Measurements from ENCODE around the gene WDR93.

Gene WDR93

GRCh38 chr15:89652131-89652530 is 38.5 kb upstream of the WDR93 start:
- peaks cover 4 to 11% of the 10 kb centered on the region in 2 donors for H3K27me3 ChIP-seq (ENCODE audit: control insufficient read depth in 2 of 2, insufficient read depth in 2 of 2, low read length in 2 of 2)
- H3K9me3 ChIP-seq (ENCODE audit: control insufficient read depth in 2 of 2, low read length in 2 of 2): no peaks in the 10 kb centered on the region
- peaks cover 5 to 10% of the 10 kb centered on the region in 2 donors for H3K4me1 ChIP-seq (ENCODE audit: control insufficient read depth in 2 of 2, insufficient read depth in 2 of 2, low read length in 2 of 2)
- no peak overlapping the region for H3K4me3 ChIP-seq (ENCODE audit: low read length in 2 of 2)
- H3K36me3 ChIP-seq (ENCODE audit: control insufficient read depth in 2 of 2, insufficient read depth in 2 of 2, low read length in 2 of 2): no peaks in the 10 kb centered on the region
- no peak overlapping the region for H3K9ac ChIP-seq (ENCODE audit: low read depth in 1 of 2, low read length in 2 of 2)
- no peak overlapping the region for H3K27ac ChIP-seq (ENCODE audit: low read depth in 2 of 2, low read length in 2 of 2)

GRCh38 chr15:89652666-89653065 is 37.9 kb upstream of the WDR93 start:
- no peaks in the 10 kb centered on the region for H3K9me3 ChIP-seq (ENCODE audit: control insufficient read depth in 2 of 2, low read length in 2 of 2)
- no peak overlapping the region for H3K4me3 ChIP-seq (ENCODE audit: low read length in 2 of 2)
- peaks cover 2 to 7% of the 10 kb centered on the region in 2 donors for H3K4me1 ChIP-seq (ENCODE audit: control insufficient read depth in 2 of 2, insufficient read depth in 2 of 2, low read length in 2 of 2)
- H3K36me3 ChIP-seq (ENCODE audit: control insufficient read depth in 2 of 2, insufficient read depth in 2 of 2, low read length in 2 of 2): no peaks in the 10 kb centered on the region
- H3K9ac ChIP-seq (ENCODE audit: low read depth in 1 of 2, low read length in 2 of 2): no peak overlapping the region
- H3K27me3 ChIP-seq (ENCODE audit: control insufficient read depth in 2 of 2, insufficient read depth in 2 of 2, low read length in 2 of 2): peaks cover 4 to 11% of the 10 kb centered on the region in 2 donors
- H3K27ac ChIP-seq (ENCODE audit: low read depth in 2 of 2, low read length in 2 of 2): no peak overlapping the region

- Histone ChIP-seq H3K9me3 (ENCODE audit: control insufficient read depth in 2 of 2, low read length in 2 of 2) (no peaks in the 10 kb centered on the region), H3K27me3 (ENCODE audit: control insufficient read depth in 2 of 2, insufficient read depth in 2 of 2, low read length in 2 of 2) (peaks cover 4 to 11% of the 10 kb centered on the region in 2 donors), H3K36me3 (ENCODE audit: control insufficient read depth in 2 of 2, insufficient read depth in 2 of 2, low read length in 2 of 2) (no peaks in the 10 kb centered on the region), H3K9ac (ENCODE audit: low read depth in 1 of 2, low read length in 2 of 2) (no peak overlapping the region), H3K4me3 (ENCODE audit: low read length in 2 of 2) (no peak overlapping the region), H3K27ac (ENCODE audit: low read depth in 2 of 2, low read length in 2 of 2) (no peak overlapping the region), H3K4me1 (ENCODE audit: control insufficient read depth in 2 of 2, insufficient read depth in 2 of 2, low read length in 2 of 2) (peaks cover 2 to 7% of the 10 kb centered on the region in 2 donors)
These were observed 37.0 kb upstream of the WDR93 start for GRCh38 chr15:89653578-89653977.

GRCh38 chr15:89654301-89654761 is 36.3 kb upstream of the WDR93 start:
- no peaks in the 10 kb centered on the region for H3K9me3 ChIP-seq (ENCODE audit: control insufficient read depth in 2 of 2, low read length in 2 of 2)
- H3K4me3 ChIP-seq (ENCODE audit: low read length in 2 of 2): peak overlapping the region; percentile 49 to 68
- H3K27me3 ChIP-seq (ENCODE audit: control insufficient read depth in 2 of 2, insufficient read depth in 2 of 2, low read length in 2 of 2): peaks cover 4 to 11% of the 10 kb centered on the region in 2 donors
- H3K36me3 ChIP-seq (ENCODE audit: control insufficient read depth in 2 of 2, insufficient read depth in 2 of 2, low read length in 2 of 2): no peaks in the 10 kb centered on the region
- no peak overlapping the region for H3K27ac ChIP-seq (ENCODE audit: low read depth in 2 of 2, low read length in 2 of 2)
- peaks cover 2 to 7% of the 10 kb centered on the region in 2 donors for H3K4me1 ChIP-seq (ENCODE audit: control insufficient read depth in 2 of 2, insufficient read depth in 2 of 2, low read length in 2 of 2)
- H3K9ac ChIP-seq (ENCODE audit: low read depth in 1 of 2, low read length in 2 of 2): peak overlapping the region; percentile 19 to 56

- Histone ChIP-seq H3K27ac (ENCODE audit: low read depth in 2 of 2, low read length in 2 of 2) (no peak within 1 kb of the TSS), H3K4me3 (ENCODE audit: low read length in 2 of 2) (peak within 1 kb of the TSS; percentile 49 to 68), H3K9ac (ENCODE audit: low read depth in 1 of 2, low read length in 2 of 2) (peak within 1 kb of the TSS; percentile 19 to 56), H3K9me3 (ENCODE audit: control insufficient read depth in 2 of 2, low read length in 2 of 2) (no peaks in the 10 kb centered on the region), H3K4me1 (ENCODE audit: control insufficient read depth in 2 of 2, insufficient read depth in 2 of 2, low read length in 2 of 2) (peaks cover 2 to 7% of the 10 kb centered on the region in 2 donors), H3K27me3 (ENCODE audit: control insufficient read depth in 2 of 2, insufficient read depth in 2 of 2, low read length in 2 of 2) (peaks cover 4 to 11% of the 10 kb centered on the region in 2 donors), H3K36me3 (ENCODE audit: control insufficient read depth in 2 of 2, insufficient read depth in 2 of 2, low read length in 2 of 2) (no peaks in the 10 kb centered on the region)
These were observed 35.5 kb upstream of the WDR93 start, which contains the start of gene KIF7 for GRCh38 chr15:89654847-89655805. KIF7 (minus strand) TSS chr15:89655467; CDS start chr15:89652930, 2,537 bp downstream.

- Histone ChIP-seq H3K9ac (ENCODE audit: low read depth in 1 of 2, low read length in 2 of 2) (no peak overlapping the region), H3K4me1 (ENCODE audit: control insufficient read depth in 2 of 2, insufficient read depth in 2 of 2, low read length in 2 of 2) (peaks cover 2 to 7% of the 10 kb centered on the region in 2 donors), H3K4me3 (ENCODE audit: low read length in 2 of 2) (no peak overlapping the region), H3K36me3 (ENCODE audit: control insufficient read depth in 2 of 2, insufficient read depth in 2 of 2, low read length in 2 of 2) (no peaks in the 10 kb centered on the region), H3K27me3 (ENCODE audit: control insufficient read depth in 2 of 2, insufficient read depth in 2 of 2, low read length in 2 of 2) (peaks cover 4 to 11% of the 10 kb centered on the region in 2 donors), H3K27ac (ENCODE audit: low read depth in 2 of 2, low read length in 2 of 2) (no peak overlapping the region), H3K9me3 (ENCODE audit: control insufficient read depth in 2 of 2, low read length in 2 of 2) (no peaks in the 10 kb centered on the region)
These were observed 34.3 kb upstream of the WDR93 start for GRCh38 chr15:89656116-89656815.

- no peak overlapping the region for H3K4me3 ChIP-seq (ENCODE audit: low read length in 2 of 2)
- no peak overlapping the region for H3K9ac ChIP-seq (ENCODE audit: low read depth in 1 of 2, low read length in 2 of 2)
- H3K9me3 ChIP-seq (ENCODE audit: control insufficient read depth in 2 of 2, low read length in 2 of 2): no peaks in the 10 kb centered on the region
- H3K27ac ChIP-seq (ENCODE audit: low read depth in 2 of 2, low read length in 2 of 2): no peak overlapping the region
- H3K36me3 ChIP-seq (ENCODE audit: control insufficient read depth in 2 of 2, insufficient read depth in 2 of 2, low read length in 2 of 2): no peaks in the 10 kb centered on the region
- H3K4me1 ChIP-seq (ENCODE audit: control insufficient read depth in 2 of 2, insufficient read depth in 2 of 2, low read length in 2 of 2): peaks cover 7 to 14% of the 10 kb centered on the region in 2 donors
- H3K27me3 ChIP-seq (ENCODE audit: control insufficient read depth in 2 of 2, insufficient read depth in 2 of 2, low read length in 2 of 2): peaks cover 6 to 11% of the 10 kb centered on the region in 2 donors
These were observed 32.9 kb upstream of the WDR93 start for GRCh38 chr15:89657686-89658200.

DNA sequence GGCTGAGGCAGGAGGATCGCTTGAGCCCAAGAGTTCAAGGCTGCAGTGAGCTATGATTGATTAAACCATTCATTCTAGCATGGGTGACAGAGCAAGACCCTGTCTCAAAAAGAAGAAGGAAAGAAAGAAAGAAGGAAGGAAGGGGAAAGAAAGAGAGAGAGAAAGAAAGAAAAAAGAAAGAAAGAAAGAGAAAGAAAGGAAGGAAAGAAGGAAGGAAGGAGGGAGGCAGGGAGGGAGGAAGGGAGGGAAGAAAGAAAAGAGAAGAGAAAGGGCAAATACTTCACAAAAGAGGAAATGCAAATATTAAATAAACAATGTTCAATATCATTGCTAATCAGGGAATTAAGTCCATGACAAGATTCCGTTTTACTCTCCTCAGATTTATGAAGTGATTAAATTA is 31.3 kb upstream of the WDR93 start:
- H3K9me3 ChIP-seq (ENCODE audit: control insufficient read depth in 2 of 2, low read length in 2 of 2): no peaks in the 10 kb centered on the region
- no peaks in the 10 kb centered on the region for H3K36me3 ChIP-seq (ENCODE audit: control insufficient read depth in 2 of 2, insufficient read depth in 2 of 2, low read length in 2 of 2)
- H3K9ac ChIP-seq (ENCODE audit: low read depth in 1 of 2, low read length in 2 of 2): no peak overlapping the region
- peaks cover 6 to 10% of the 10 kb centered on the region in 2 donors for H3K27me3 ChIP-seq (ENCODE audit: control insufficient read depth in 2 of 2, insufficient read depth in 2 of 2, low read length in 2 of 2)
- peaks cover 12 to 21% of the 10 kb centered on the region in 2 donors for H3K4me1 ChIP-seq (ENCODE audit: control insufficient read depth in 2 of 2, insufficient read depth in 2 of 2, low read length in 2 of 2)
- no peak overlapping the region for H3K4me3 ChIP-seq (ENCODE audit: low read length in 2 of 2)
- no peak overlapping the region for H3K27ac ChIP-seq (ENCODE audit: low read depth in 2 of 2, low read length in 2 of 2)

GRCh38 chr15:89660556-89660955 is 30.1 kb upstream of the WDR93 start:
- Histone ChIP-seq H3K27ac (ENCODE audit: low read depth in 2 of 2, low read length in 2 of 2) (no peak overlapping the region), H3K27me3 (ENCODE audit: control insufficient read depth in 2 of 2, insufficient read depth in 2 of 2, low read length in 2 of 2) (peaks cover 3% of the 10 kb centered on the region in 2 donors), H3K36me3 (ENCODE audit: control insufficient read depth in 2 of 2, insufficient read depth in 2 of 2, low read length in 2 of 2) (no peaks in the 10 kb centered on the region), H3K9me3 (ENCODE audit: control insufficient read depth in 2 of 2, low read length in 2 of 2) (no peaks in the 10 kb centered on the region), H3K4me1 (ENCODE audit: control insufficient read depth in 2 of 2, insufficient read depth in 2 of 2, low read length in 2 of 2) (peaks cover 17 to 20% of the 10 kb centered on the region in 2 donors), H3K4me3 (ENCODE audit: low read length in 2 of 2) (no peak overlapping the region), H3K9ac (ENCODE audit: low read depth in 1 of 2, low read length in 2 of 2) (no peak overlapping the region)
